GM18520 (cell line): ENCODE results near the gene JAG2.

Source experiments
- ATAC-seq: cut with Tn5 transposase; IDR thresholded peaks from one replicate; pipeline ENCODE4 v1.9.1; 2021; ENCODE audit not compliant: unreplicated experiment

JAG2 gene

GRCh38 chr14:105168496-105168978 lies at the start of gene JAG2:
TSS of gene JAG2 (minus strand) at chr14:105168776. CDS start at chr14:105168420, 356 bp downstream.
- ATAC-seq, result no peak

GRCh38 chr14:105217774-105218173 lies 49.2 kb upstream of the JAG2 start:
- ATAC-seq, result no peak

- no peak for ATAC-seq
Observed at GRCh38 chr14:105216490-105217247, 48.1 kb upstream of the JAG2 start.

GRCh38 chr14:105215602-105216001 lies 47.0 kb upstream of the JAG2 start:
- ATAC-seq, result no peak

GRCh38 chr14:105214324-105214915 lies 45.8 kb upstream of the JAG2 start:
- no peak for ATAC-seq

GRCh38 chr14:105213361-105213760 lies 44.8 kb upstream of the JAG2 start:
- ATAC-seq, result no peak

GRCh38 chr14:105212541-105213300 lies 44.1 kb upstream of the JAG2 start:
- ATAC-seq, result no peak

GRCh38 chr14:105211758-105212089 lies 43.1 kb upstream of the JAG2 start:
- no peak for ATAC-seq

- no peak for ATAC-seq
Observed at GRCh38 chr14:105211086-105211757, 42.6 kb upstream of the JAG2 start.

GRCh38 chr14:105210266-105211025 lies 41.9 kb upstream of the JAG2 start:
- no peak for ATAC-seq

GRCh38 chr14:105209646-105210045 lies 41.1 kb upstream of the JAG2 start:
- no peak for ATAC-seq

- no peak for ATAC-seq
Observed at GRCh38 chr14:105209091-105209490, 40.5 kb upstream of the JAG2 start.

- ATAC-seq, result no peak
Observed at GRCh38 chr14:105208738-105209075, 40.1 kb upstream of the JAG2 start.

- ATAC-seq, result no peak
Observed at GRCh38 chr14:105207996-105208737, 39.6 kb upstream of the JAG2 start.

GRCh38 chr14:105207460-105207901 lies 38.9 kb upstream of the JAG2 start:
- ATAC-seq, result no peak

- no peak for ATAC-seq
Observed at GRCh38 chr14:105206873-105207272, 38.3 kb upstream of the JAG2 start.

GRCh38 chr14:105205673-105206208 lies 37.2 kb upstream of the JAG2 start:
- ATAC-seq, result no peak

- ATAC-seq, result no peak
Observed at GRCh38 chr14:105204931-105205672, 36.5 kb upstream of the JAG2 start.
